ENCODE measurements around the gene PRKN. TPM values are rescaled to one million over a fixed set of nuclear protein-coding genes. Genes with fewer than 3 reads are reported as not detected.

The PRKN gene
- total and polyA plus RNA-seq, 2 experiments from 2014 or later = 11.7 to 28.1 TPM

- Histone ChIP-seq H3K4me3 (no peak overlapping the region), H3K27me3 (no peaks in the 10 kb centered on the region), H3K27ac (peak overlapping the region; percentile 54), H3K4me1 (ENCODE audit: low read depth) (peaks cover 23% of the 10 kb centered on the region), H3K9me3 (ENCODE audit: low read depth) (no peaks in the 10 kb centered on the region), H3K36me3 (no peaks in the 10 kb centered on the region)
- TF ChIP-seq, protein P1, sequence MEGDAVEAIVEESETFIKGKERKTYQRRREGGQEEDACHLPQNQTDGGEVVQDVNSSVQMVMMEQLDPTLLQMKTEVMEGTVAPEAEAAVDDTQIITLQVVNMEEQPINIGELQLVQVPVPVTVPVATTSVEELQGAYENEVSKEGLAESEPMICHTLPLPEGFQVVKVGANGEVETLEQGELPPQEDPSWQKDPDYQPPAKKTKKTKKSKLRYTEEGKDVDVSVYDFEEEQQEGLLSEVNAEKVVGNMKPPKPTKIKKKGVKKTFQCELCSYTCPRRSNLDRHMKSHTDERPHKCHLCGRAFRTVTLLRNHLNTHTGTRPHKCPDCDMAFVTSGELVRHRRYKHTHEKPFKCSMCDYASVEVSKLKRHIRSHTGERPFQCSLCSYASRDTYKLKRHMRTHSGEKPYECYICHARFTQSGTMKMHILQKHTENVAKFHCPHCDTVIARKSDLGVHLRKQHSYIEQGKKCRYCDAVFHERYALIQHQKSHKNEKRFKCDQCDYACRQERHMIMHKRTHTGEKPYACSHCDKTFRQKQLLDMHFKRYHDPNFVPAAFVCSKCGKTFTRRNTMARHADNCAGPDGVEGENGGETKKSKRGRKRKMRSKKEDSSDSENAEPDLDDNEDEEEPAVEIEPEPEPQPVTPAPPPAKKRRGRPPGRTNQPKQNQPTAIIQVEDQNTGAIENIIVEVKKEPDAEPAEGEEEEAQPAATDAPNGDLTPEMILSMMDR (IDR thresholded peaks at IDR 0.05; ENCODE audit: low read depth, low read length) = no peak
- peak in 1 of 2 donors; percentile 32 for DNase-seq (ENCODE audit: low read depth in 1 of 2, low spot score in 1 of 2)
Measured at GRCh38 chr6:161409353-161409752, 1318.2 kb downstream of the PRKN start.

GRCh38 chr6:161408041-161408440 is 1319.5 kb downstream of the PRKN start:
- Histone ChIP-seq H3K27ac (peak overlapping the region; percentile 48), H3K4me3 (no peak overlapping the region), H3K9me3 (ENCODE audit: low read depth) (no peaks in the 10 kb centered on the region), H3K4me1 (ENCODE audit: low read depth) (peaks cover 18% of the 10 kb centered on the region), H3K27me3 (no peaks in the 10 kb centered on the region), H3K36me3 (no peaks in the 10 kb centered on the region)
- no peak for DNase-seq (ENCODE audit: low read depth in 1 of 2, low spot score in 1 of 2)
- TF ChIP-seq, protein P1 (IDR thresholded peaks at IDR 0.05; ENCODE audit: low read depth, low read length) = no peak

DNA sequence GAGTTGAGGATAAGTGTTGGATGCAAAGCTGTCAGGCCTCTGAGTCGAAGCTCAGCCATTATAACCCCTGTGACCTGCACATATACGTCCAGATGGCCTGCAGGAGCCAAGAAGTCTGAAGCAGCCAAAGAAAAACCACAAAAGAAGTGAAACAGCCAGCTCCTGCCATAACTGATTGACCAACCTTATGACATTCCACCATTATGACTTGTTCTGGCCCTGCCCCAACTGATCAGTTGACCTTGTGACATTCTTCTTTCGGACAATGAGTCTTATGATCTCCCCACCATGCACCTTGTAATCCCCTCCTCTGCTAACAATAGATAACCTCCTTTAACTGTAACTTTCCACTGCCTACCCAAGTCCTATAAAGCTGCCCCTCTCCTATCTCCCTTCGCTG is 1320.0 kb downstream of the PRKN start:
- Histone ChIP-seq H3K27me3 (no peaks in the 10 kb centered on the region), H3K27ac (peak overlapping the region; percentile 48), H3K4me1 (ENCODE audit: low read depth) (peaks cover 18% of the 10 kb centered on the region), H3K4me3 (no peak overlapping the region), H3K9me3 (ENCODE audit: low read depth) (no peaks in the 10 kb centered on the region), H3K36me3 (no peaks in the 10 kb centered on the region)
- peak in 1 of 2 donors; percentile 72 for DNase-seq (ENCODE audit: low read depth in 1 of 2, low spot score in 1 of 2)
- TF ChIP-seq, protein P1 (IDR thresholded peaks at IDR 0.05; ENCODE audit: low read depth, low read length) = no peak

- peaks cover 18% of the 10 kb centered on the region for H3K4me1 ChIP-seq (ENCODE audit: low read depth)
- no peaks in the 10 kb centered on the region for H3K27me3 ChIP-seq
- H3K9me3 ChIP-seq (ENCODE audit: low read depth) = no peaks in the 10 kb centered on the region
- no peaks in the 10 kb centered on the region for H3K36me3 ChIP-seq
- TF ChIP-seq, protein P1 (IDR thresholded peaks at IDR 0.05; ENCODE audit: low read depth, low read length) = no peak
- no peak for DNase-seq (ENCODE audit: low read depth in 1 of 2, low spot score in 1 of 2)
- no peak overlapping the region for H3K4me3 ChIP-seq
- H3K27ac ChIP-seq = no peak overlapping the region
Measured at GRCh38 chr6:161407115-161407514, 1320.5 kb downstream of the PRKN start.

DNA sequence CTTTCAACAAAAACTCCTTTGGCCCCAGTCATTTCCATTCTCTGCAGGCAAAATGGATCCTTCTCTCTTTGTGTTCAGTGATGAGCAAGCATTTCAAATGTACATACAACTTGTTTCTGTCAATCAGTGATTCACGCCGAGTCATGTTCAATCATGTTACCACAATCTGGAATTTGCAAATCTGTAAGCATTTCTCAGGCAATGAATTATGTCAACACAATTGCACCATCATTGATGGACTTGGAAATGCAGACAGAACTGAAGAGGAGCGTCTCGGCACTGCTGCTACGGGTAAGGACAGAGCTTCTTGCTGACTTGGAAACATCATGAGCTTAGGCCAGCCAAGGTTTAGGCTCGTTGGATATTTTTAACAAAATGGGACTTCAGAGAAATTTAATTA is 1320.9 kb downstream of the PRKN start:
- TF ChIP-seq, protein P1 (IDR thresholded peaks at IDR 0.05; ENCODE audit: low read depth, low read length) = no peak
- Histone ChIP-seq H3K9me3 (ENCODE audit: low read depth) (no peaks in the 10 kb centered on the region), H3K27ac (no peak overlapping the region), H3K4me3 (no peak overlapping the region), H3K36me3 (no peaks in the 10 kb centered on the region), H3K27me3 (no peaks in the 10 kb centered on the region), H3K4me1 (ENCODE audit: low read depth) (peaks cover 18% of the 10 kb centered on the region)
- DNase-seq (ENCODE audit: low read depth in 1 of 2, low spot score in 1 of 2) = peak in 1 of 2 donors; percentile 81

DNA sequence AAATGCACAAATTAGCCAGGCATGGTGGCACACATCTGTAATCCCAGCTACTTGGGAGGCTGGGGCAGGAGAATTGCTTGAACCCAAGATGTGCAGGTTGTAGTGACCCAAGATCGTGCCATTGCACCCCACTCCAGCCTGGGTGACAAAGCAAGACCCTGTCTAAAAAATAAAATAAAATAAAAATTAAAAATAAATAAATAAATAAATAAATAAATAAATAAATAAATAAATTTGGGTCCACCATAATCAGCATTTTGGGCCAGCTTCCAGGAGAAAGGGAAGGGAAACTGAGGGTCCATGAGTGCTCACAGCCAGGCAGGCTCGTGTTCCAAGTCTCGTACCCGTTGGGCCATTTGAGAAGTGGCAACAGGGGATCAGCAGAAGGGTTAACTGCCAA is 1322.1 kb downstream of the PRKN start:
- no peak for DNase-seq (ENCODE audit: low read depth in 1 of 2, low spot score in 1 of 2)

More for the DNA sequence above, 1322.1 kb downstream of the PRKN start:
- Histone ChIP-seq H3K4me3 (no peak overlapping the region), H3K27me3 (no peaks in the 10 kb centered on the region), H3K27ac (no peak overlapping the region), H3K36me3 (no peaks in the 10 kb centered on the region), H3K4me1 (ENCODE audit: low read depth) (peaks cover 18% of the 10 kb centered on the region), H3K9me3 (ENCODE audit: low read depth) (no peaks in the 10 kb centered on the region)
- TF ChIP-seq, protein P1 (IDR thresholded peaks at IDR 0.05; ENCODE audit: low read depth, low read length) = no peak
